Erythroblast (primary cell): ENCODE measurements around the gene GSC2.

Experiments used
- GATA1 ChIP-seq: IDR thresholded peaks from 2 replicates; pipeline ENCODE4 v1.6.1; 2011; ENCODE audit warnings: low read depth, mild to moderate bottlenecking, control low read depth, low read length, moderate library complexity
- POLR2A ChIP-seq: IDR thresholded peaks from 2 replicates; pipeline ENCODE4 v1.6.1; 2011; ENCODE audit warnings: mild to moderate bottlenecking, low read length

GRCh38 chr22:19123936-19124335 lies 26.2 kb downstream of the GSC2 start:
- TF ChIP-seq POLR2A = no peak
- no peak for TF ChIP-seq GATA1
